NCI-H2196 treated with DMSO at 0.1 percent for 48 hours (cell line): Measurements from ENCODE around the gene ZNF561.
A peak's percentile ranks its signal among the peaks of the same experiment; 100 is the strongest.
"Not testable (repeated sequence)": the region's sequence is repeated elsewhere in the genome, so short reads cannot be mapped to it uniquely, and the experiment has no call there.

Experiments
- DNase-seq: peaks from one replicate; lab custom pipeline; 2025; ENCODE audit not compliant: unreplicated experiment; lab: John Stamatoyannopoulos, UW

ZNF561 gene

GRCh38 chr19:9621156-9622037, at the start of gene ZNF561:
Gene ZNF561 (minus strand): TSS chr19:9621232. CDS start chr19:9619456, 1,776 bp downstream.
- peak; percentile 58 for DNase-seq

- DNase-seq: no peak
These were observed 47.5 kb upstream of the ZNF561 start for GRCh38 chr19:9668544-9668943.

GRCh38 chr19:9667898-9668297, 46.9 kb upstream of the ZNF561 start:
- no peak for DNase-seq

GRCh38 chr19:9658769-9659168, 37.7 kb upstream of the ZNF561 start:
- DNase-seq: no peak

GRCh38 chr19:9653066-9653555, 32.1 kb upstream of the ZNF561 start:
- DNase-seq: not testable (repeated sequence)

- DNase-seq: not testable (repeated sequence)
These were observed 30.4 kb upstream of the ZNF561 start for GRCh38 chr19:9651464-9651863.

GRCh38 chr19:9650345-9650744, 29.3 kb upstream of the ZNF561 start:
- DNase-seq: no peak

- DNase-seq: no peak
These were observed 24.4 kb upstream of the ZNF561 start for GRCh38 chr19:9645472-9645871.

- DNase-seq: no peak
These were observed 23.4 kb upstream of the ZNF561 start for GRCh38 chr19:9644472-9644871.

- DNase-seq: no peak
These were observed 20.8 kb upstream of the ZNF561 start for GRCh38 chr19:9641810-9642209.

- no peak for DNase-seq
These were observed 19.9 kb upstream of the ZNF561 start for GRCh38 chr19:9640956-9641355.

- DNase-seq: no peak
These were observed 15.0 kb upstream of the ZNF561 start for GRCh38 chr19:9636018-9636417.

- DNase-seq: no peak
These were observed 6.8 kb upstream of the ZNF561 start for GRCh38 chr19:9627856-9628255.

GRCh38 chr19:9622531-9622930, 1.5 kb upstream of the ZNF561 start:
- DNase-seq: no peak

GRCh38 chr19:9620842-9621155, 233 bp downstream of the ZNF561 start:
- no peak for DNase-seq

- no peak for DNase-seq
These were observed 5.2 kb downstream of the ZNF561 start for GRCh38 chr19:9615844-9616243.

GRCh38 chr19:9610484-9611113, 10.4 kb downstream of the ZNF561 start:
- DNase-seq: no peak

GRCh38 chr19:9608912-9609311, 12.1 kb downstream of the ZNF561 start:
- DNase-seq: no peak

- DNase-seq: no peak
These were observed 24.0 kb downstream of the ZNF561 start for GRCh38 chr19:9597027-9597426.

GRCh38 chr19:9586764-9587163, 34.3 kb downstream of the ZNF561 start:
- peak; percentile 44 for DNase-seq

GRCh38 chr19:9584073-9584833, 36.8 kb downstream of the ZNF561 start, which contains the start of gene ZNF121:
Gene ZNF121 (minus strand): TSS chr19:9584504. CDS start chr19:9568097, 16,407 bp downstream.
- DNase-seq: peak; percentile 75
